22Rv1 (cell line): ENCODE data around the gene ATP1A2.

Experiments used
- ZFX ChIP-seq: fragments of 450-650 bp; IDR thresholded peaks from 2 replicates; pipeline ENCODE4 v1.6.1; 2017; ENCODE audit warnings: antibody characterized with exemption, borderline replicate concordance
- TF ChIP-seq, protein P1 (sequence below): fragments of 450-650 bp; IDR thresholded peaks from 2 replicates; pipeline ENCODE4 v1.5.1; 2017; ENCODE audit warnings: mild to moderate bottlenecking

DNA sequence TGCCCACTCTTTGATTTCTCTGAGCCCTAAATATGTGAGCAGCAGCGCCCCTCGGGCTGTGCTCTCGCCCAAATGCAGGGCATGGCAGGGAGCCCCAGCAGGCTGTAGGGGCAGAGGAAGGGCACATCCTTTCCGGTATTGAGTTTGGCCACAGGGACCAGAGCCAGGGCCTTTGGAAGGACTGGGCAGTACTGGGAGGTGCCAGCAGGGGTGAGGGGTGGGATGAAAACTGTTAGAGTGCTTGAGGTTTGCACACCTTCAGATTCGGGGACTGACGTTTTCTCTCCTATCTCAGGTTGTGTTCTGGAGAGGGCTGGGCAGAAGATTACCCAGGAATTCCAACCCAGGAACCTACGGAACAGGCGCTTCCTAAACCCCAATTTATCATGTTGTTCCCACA is 2.2 kb upstream of the ATP1A2 start:
- TF ChIP-seq, protein P1, sequence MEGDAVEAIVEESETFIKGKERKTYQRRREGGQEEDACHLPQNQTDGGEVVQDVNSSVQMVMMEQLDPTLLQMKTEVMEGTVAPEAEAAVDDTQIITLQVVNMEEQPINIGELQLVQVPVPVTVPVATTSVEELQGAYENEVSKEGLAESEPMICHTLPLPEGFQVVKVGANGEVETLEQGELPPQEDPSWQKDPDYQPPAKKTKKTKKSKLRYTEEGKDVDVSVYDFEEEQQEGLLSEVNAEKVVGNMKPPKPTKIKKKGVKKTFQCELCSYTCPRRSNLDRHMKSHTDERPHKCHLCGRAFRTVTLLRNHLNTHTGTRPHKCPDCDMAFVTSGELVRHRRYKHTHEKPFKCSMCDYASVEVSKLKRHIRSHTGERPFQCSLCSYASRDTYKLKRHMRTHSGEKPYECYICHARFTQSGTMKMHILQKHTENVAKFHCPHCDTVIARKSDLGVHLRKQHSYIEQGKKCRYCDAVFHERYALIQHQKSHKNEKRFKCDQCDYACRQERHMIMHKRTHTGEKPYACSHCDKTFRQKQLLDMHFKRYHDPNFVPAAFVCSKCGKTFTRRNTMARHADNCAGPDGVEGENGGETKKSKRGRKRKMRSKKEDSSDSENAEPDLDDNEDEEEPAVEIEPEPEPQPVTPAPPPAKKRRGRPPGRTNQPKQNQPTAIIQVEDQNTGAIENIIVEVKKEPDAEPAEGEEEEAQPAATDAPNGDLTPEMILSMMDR = no peak
- TF ChIP-seq ZFX = no peak
